GM19455 (cell line): ENCODE data around the gene FBXL12.
"Not testable (repeated sequence)": the region's sequence is repeated elsewhere in the genome, so short reads cannot be mapped to it uniquely, and the experiment has no call there.

ENCODE experiments used
- ATAC-seq: cut with Tn5 transposase; IDR thresholded peaks from one replicate; pipeline ENCODE4 v1.9.1; 2021; ENCODE audit not compliant: unreplicated experiment

FBXL12 gene

GRCh38 chr19:9818734-9819595 lies at the start of gene FBXL12:
TSS of gene FBXL12 (minus strand) at chr19:9819079. CDS start at chr19:9818813, 266 bp downstream.
- ATAC-seq, result peak; percentile 78

GRCh38 chr19:9865732-9866501 lies 47.0 kb upstream of the FBXL12 start:
- no peak for ATAC-seq

- no peak for ATAC-seq
Measured at GRCh38 chr19:9863759-9864158, 44.9 kb upstream of the FBXL12 start.

- no peak for ATAC-seq
Measured at GRCh38 chr19:9862938-9863337, 44.1 kb upstream of the FBXL12 start.

GRCh38 chr19:9861503-9861902 lies 42.6 kb upstream of the FBXL12 start:
- no peak for ATAC-seq

GRCh38 chr19:9860407-9860806 lies 41.5 kb upstream of the FBXL12 start:
- no peak for ATAC-seq

GRCh38 chr19:9858766-9859165 lies 39.9 kb upstream of the FBXL12 start:
- no peak for ATAC-seq

GRCh38 chr19:9857920-9858746 lies 39.3 kb upstream of the FBXL12 start:
- ATAC-seq, result no peak

- no peak for ATAC-seq
Measured at GRCh38 chr19:9857076-9857721, 38.3 kb upstream of the FBXL12 start.

GRCh38 chr19:9856609-9857008 lies 37.7 kb upstream of the FBXL12 start:
- ATAC-seq, result no peak

GRCh38 chr19:9854282-9854846 lies 35.5 kb upstream of the FBXL12 start:
- ATAC-seq, result no peak

- ATAC-seq, result no peak
Measured at GRCh38 chr19:9850235-9850959, 31.5 kb upstream of the FBXL12 start.

GRCh38 chr19:9849791-9850190 lies 30.9 kb upstream of the FBXL12 start:
- no peak for ATAC-seq

- no peak for ATAC-seq
Measured at GRCh38 chr19:9848762-9849161, 29.9 kb upstream of the FBXL12 start.

- no peak for ATAC-seq
Measured at GRCh38 chr19:9848060-9848459, 29.2 kb upstream of the FBXL12 start.

GRCh38 chr19:9847087-9847671 lies 28.3 kb upstream of the FBXL12 start:
- no peak for ATAC-seq

GRCh38 chr19:9843626-9844273 lies 24.9 kb upstream of the FBXL12 start:
- not testable (repeated sequence) for ATAC-seq

- ATAC-seq, result no peak
Measured at GRCh38 chr19:9842834-9843625, 24.2 kb upstream of the FBXL12 start.
